HCT116 (cell line): Measurements from ENCODE around the gene HEXIM1. TPM values are rescaled to one million over a fixed set of nuclear protein-coding genes. Genes with fewer than 3 reads are reported as not detected.

Experiments
- ATAC-seq: fragments of 200-7000 bp; cut with Tn5 transposase; 2 replicates; pipeline ENCODE4 v1.9.1; 2020; ENCODE audit warnings: mild to moderate bottlenecking, moderate library complexity
- BruUV-seq: library from RNA; stranded (reverse); fragments of 400-500 nt; replicated peaks from 2 replicates; lab custom pipeline; 2021; lab: Mats Ljungman, UMichigan
- CTCF ChIA-PET: fragments of 300-600 bp; sonication (Branson Sonifier 250); formaldehyde crosslinking; loops from one replicate; lab custom pipeline; 2021; ENCODE audit warnings: antibody characterized with exemption; lab: Charles Lee
- POLR2A ChIA-PET: fragments of 300-600, 350-600 bp; sonication (Branson Sonifier 250); formaldehyde crosslinking; loops from one replicate; lab custom pipeline; 2021; ENCODE audit warnings: antibody characterized with exemption; lab: Charles Lee
- RAD21 ChIA-PET, 2 experiments: fragments of 300-600 bp; sonication (Branson Sonifier 250); formaldehyde crosslinking; loops; one replicate each; lab custom pipeline; 2023; ENCODE audit warnings: low total read pairs in 2 of 2; ENCODE audit not compliant: uncharacterized antibody in 2 of 2, unreplicated experiment in 2 of 2, low non-redundant PET in 1 of 2; lab: Charles Lee
- DNase-seq: peaks from one replicate; pipeline ENCODE4 v3.0.0-alpha.2; 2010; ENCODE audit warnings: low read depth, low spot score
- H2AFZ ChIP-seq: fragments of 200-600 bp; shearing (Covaris generic), sonication (generic); 2 replicates; pipeline ENCODE4 v1.6.1; 2017; ENCODE audit warnings: low read depth, mixed run types, mixed read lengths, antibody characterized with exemption, low read length; ENCODE audit not compliant: poor library complexity, severe bottlenecking
- H3K27ac ChIP-seq: 2 replicates; pipeline ENCODE4 v1.5.1; 2012; ENCODE audit warnings: low read depth, low read length
- H3K27me3 ChIP-seq: fragments of 200-600 bp; sonication (generic); 2 replicates; pipeline ENCODE4 v1.6.1; 2016; ENCODE audit warnings: mixed run types, low read length, mixed read lengths; ENCODE audit not compliant: insufficient read depth
- H3K36me3 ChIP-seq, 2 experiments: fragments of 200-500 bp in 1 of 2; fragments of 200-600 bp in 1 of 2; sonication (Bioruptor generic) in 1 of 2; sonication (generic) in 1 of 2; 2 replicates each; pipeline versions ENCODE4 v1.5.1 to v1.6.1; 2014 to 2016; ENCODE audit warnings: low read length in 2 of 2, inconsistent platforms in 1 of 2, mixed read lengths in 1 of 2, mixed run types in 1 of 2; ENCODE audit not compliant: insufficient read depth in 2 of 2, control insufficient read depth in 1 of 2
- H3K4me1 ChIP-seq, 2 experiments: fragments of 200-600 bp in 1 of 2; sonication (generic) in 1 of 2; 2 replicates each; pipeline versions ENCODE4 v1.5.1 to v1.6.1; 2012 to 2017; ENCODE audit warnings: low read length in 2 of 2, inconsistent platforms in 1 of 2, mild to moderate bottlenecking in 1 of 2, mixed read lengths in 1 of 2, mixed run types in 1 of 2, moderate library complexity in 1 of 2; ENCODE audit not compliant: insufficient read depth in 2 of 2, control insufficient read depth in 1 of 2
- H3K4me2 ChIP-seq: fragments of 200-600 bp; sonication (generic); 2 replicates; pipeline ENCODE4 v1.6.1; 2017; ENCODE audit warnings: mixed run types, low read length, mixed read lengths
- H3K4me3 ChIP-seq, 2 experiments: fragments of 200-600 bp in 1 of 2; sonication (generic) in 1 of 2; replicated peaks in 1 of 2; 2 replicates each; pipeline ENCODE4 v1.5.1; 2011 to 2016; ENCODE audit warnings: low read length in 2 of 2, control low read depth in 1 of 2, low read depth in 1 of 2, mild to moderate bottlenecking in 1 of 2, mixed read lengths in 1 of 2, mixed run types in 1 of 2
- H3K79me2 ChIP-seq: fragments of 200-600 bp; sonication (generic); 2 replicates; pipeline ENCODE4 v1.6.1; 2017; ENCODE audit warnings: mild to moderate bottlenecking, mixed run types, low read length, moderate library complexity, mixed read lengths; ENCODE audit not compliant: insufficient read depth
- H3K9ac ChIP-seq: fragments of 200-600 bp; sonication (generic); 2 replicates; pipeline ENCODE4 v1.6.1; 2016; ENCODE audit warnings: low read length, mixed read lengths
- H3K9me2 ChIP-seq: fragments of 200-600 bp; sonication (generic), shearing (Covaris generic); 2 replicates; pipeline ENCODE4 v1.6.1; 2017; ENCODE audit warnings: mixed run types, mild to moderate bottlenecking, moderate library complexity; ENCODE audit not compliant: insufficient read depth
- H3K9me3 ChIP-seq, 2 experiments: fragments of 200-500 bp in 1 of 2; fragments of 200-600 bp in 1 of 2; sonication (Bioruptor generic) in 1 of 2; sonication (generic) in 1 of 2; 2 replicates each; pipeline ENCODE4 v1.6.1; 2014 to 2017; ENCODE audit warnings: low read length in 2 of 2, mixed read lengths in 2 of 2, inconsistent platforms in 1 of 2, low read depth in 1 of 2, mild to moderate bottlenecking in 1 of 2, mixed run types in 1 of 2, moderate library complexity in 1 of 2; ENCODE audit not compliant: control insufficient read depth in 1 of 2, insufficient read depth in 1 of 2
- H4K20me1 ChIP-seq: fragments of 200-600 bp; sonication (generic), shearing (Covaris generic); 2 replicates; pipeline ENCODE4 v1.6.1; 2017; ENCODE audit warnings: mixed run types, mild to moderate bottlenecking, moderate library complexity; ENCODE audit not compliant: insufficient read depth
- ATF3 ChIP-seq: IDR thresholded peaks from 2 replicates; pipeline ENCODE4 v1.6.1; 2012
- CBX3 ChIP-seq: IDR thresholded peaks from 2 replicates; pipeline ENCODE4 v1.6.1; 2012; ENCODE audit warnings: low read depth
- CEBPB ChIP-seq: IDR thresholded peaks from 2 replicates; pipeline ENCODE4 v1.6.1; 2012; ENCODE audit warnings: low read depth
- EGR1 ChIP-seq: IDR thresholded peaks from 2 replicates; pipeline ENCODE4 v1.6.1; 2012; ENCODE audit warnings: low read depth
- ELF1 ChIP-seq: IDR thresholded peaks from 2 replicates; pipeline ENCODE4 v1.6.1; 2012; ENCODE audit warnings: low read depth, borderline replicate concordance
- EZH2 ChIP-seq: fragments of 200-600 bp; sonication (generic); IDR thresholded peaks from 2 replicates; pipeline ENCODE4 v1.6.1; 2017; ENCODE audit warnings: antibody characterized with exemption, mixed run types
- EZH2phosphoT487 ChIP-seq: fragments of 200-600 bp; IDR thresholded peaks from 2 replicates; pipeline ENCODE4 v1.6.1; 2018; ENCODE audit warnings: antibody characterized with exemption, borderline replicate concordance
- FOSL1 ChIP-seq: IDR thresholded peaks from 2 replicates; pipeline ENCODE4 v1.6.1; 2012; ENCODE audit warnings: low read depth
- REST ChIP-seq: IDR thresholded peaks from 2 replicates; pipeline ENCODE4 v1.6.1; 2012; ENCODE audit warnings: low read depth
- SIN3A ChIP-seq: IDR thresholded peaks from 2 replicates; pipeline ENCODE4 v1.6.1; 2012; ENCODE audit warnings: low read depth
- SP1 ChIP-seq: IDR thresholded peaks from 2 replicates; pipeline ENCODE4 v1.6.1; 2012; ENCODE audit warnings: low read depth
- SRF ChIP-seq: IDR thresholded peaks from 2 replicates; pipeline ENCODE4 v1.6.1; 2012; ENCODE audit warnings: low read depth
- YY1 ChIP-seq: IDR thresholded peaks from 2 replicates; pipeline ENCODE4 v1.6.1; 2011; ENCODE audit warnings: low read length, low read depth, moderate library complexity, mild to moderate bottlenecking; ENCODE audit not compliant: insufficient replicate concordance; ENCODE audit errors: extremely low read depth
- ZBTB33 ChIP-seq: IDR thresholded peaks from 2 replicates; pipeline ENCODE4 v1.6.1; 2011; ENCODE audit warnings: mild to moderate bottlenecking, low read length, moderate library complexity; ENCODE audit not compliant: insufficient replicate concordance; ENCODE audit errors: extremely low read depth
- ZFX ChIP-seq: fragments of 450-650 bp; IDR thresholded peaks from 2 replicates; pipeline ENCODE4 v1.6.1; 2017
- ZNF274 ChIP-seq: fragments of 200-500 bp; sonication (Bioruptor generic); IDR thresholded peaks from 2 replicates; pipeline ENCODE4 v1.6.1; 2014; ENCODE audit warnings: mild to moderate bottlenecking, low read depth, low read length, inconsistent platforms
- intact Hi-C: fragments of 100-400 bp; cut with micrococcal nuclease; formaldehyde crosslinking; loops from 2 replicates; pipeline ENCODE4 v1.10.0; 2022
- total RNA-seq: library from RNA; stranded (reverse); gene quantifications from one replicate; pipeline ENCODE4 v1.2.1, GENCODE V29; 2021; ENCODE audit not compliant: unreplicated experiment

HEXIM1 gene
- total RNA-seq, 1 experiment from 2014 or later = 58.0 TPM

GRCh38 chr17:45125509-45125908 lies 22.8 kb upstream of the HEXIM1 start:
- H4K20me1 ChIP-seq = no peaks in the 10 kb centered on the region
- H3K4me1 ChIP-seq = peaks cover 81 to 87% of the 10 kb centered on the region in 2 experiments
- H3K4me2 ChIP-seq = peak overlapping the region; percentile 94
- no peak for ATAC-seq
- H3K36me3 ChIP-seq = no peaks in the 10 kb centered on the region
- H3K79me2 ChIP-seq = peaks cover 74% of the 10 kb centered on the region
- ChIA-PET RAD21 (no interaction called here), POLR2A (interaction anchor here (0.6 to 1.5 kb wide), 2 partner anchors 23 to 35 kb away, joined by 3 to 4 read pairs; partner anchors contain the start of gene HEXIM1), CTCF (interaction anchor here (0.6 to 3.3 kb wide), 4 partner anchors 10 to 72 kb away, joined by 3 to 18 read pairs (median 4); partner anchors contain the start of genes ACBD4 and HEXIM1)
- TF ChIP-seq CBX3 = 0 out of 2 replicates have a peak, but pooled peaks have one; percentile 22
- no peak for TF ChIP-seq EZH2
- H3K9me3 ChIP-seq = no peaks in the 10 kb centered on the region
- intact Hi-C loops = no loop called here
- H3K4me3 ChIP-seq = no peak overlapping the region
- no peak overlapping the region for H2AFZ ChIP-seq
- H3K9ac ChIP-seq = no peak overlapping the region
- BruUV-seq = no TSS peak
- H3K27me3 ChIP-seq = no peaks in the 10 kb centered on the region
- H3K27ac ChIP-seq = peak overlapping the region; percentile 97
- no peaks in the 10 kb centered on the region for H3K9me2 ChIP-seq
- no peak for DNase-seq

GRCh38 chr17:45127207-45127547 lies 21.1 kb upstream of the HEXIM1 start:
- ATAC-seq (no peak), DNase-seq (no peak)
- ChIA-PET RAD21 (no interaction called here), CTCF (interaction anchor here (1.5 kb wide), 1 partner anchor 8 kb away, joined by 5 read pairs; the partner anchor contains the start of gene ACBD4), POLR2A (interaction anchor here (0.7 to 1.0 kb wide), 3 partner anchors 15 to 71 kb away, joined by 3 to 4 read pairs (median 3); partner anchors contain the start of gene HEXIM1)
- peak overlapping the region; percentile 100 for H3K4me2 ChIP-seq
- H3K4me1 ChIP-seq = peaks cover 86 to 93% of the 10 kb centered on the region in 2 experiments
- no peaks in the 10 kb centered on the region for H3K36me3 ChIP-seq
- H2AFZ ChIP-seq = no peak overlapping the region
- H4K20me1 ChIP-seq = no peaks in the 10 kb centered on the region
- intact Hi-C loops = no loop called here
- no peaks in the 10 kb centered on the region for H3K9me3 ChIP-seq
- peak overlapping the region; percentile 89 for H3K27ac ChIP-seq
- no peaks in the 10 kb centered on the region for H3K27me3 ChIP-seq
- H3K9me2 ChIP-seq = no peaks in the 10 kb centered on the region
- H3K4me3 ChIP-seq = peak overlapping the region in 1 of 2 experiments; percentile 47; a peak in 2 of 4 replicates
- peak overlapping the region; percentile 82 for H3K9ac ChIP-seq
- peaks cover 81% of the 10 kb centered on the region for H3K79me2 ChIP-seq
- BruUV-seq = no TSS peak
- TF ChIP-seq EZH2phosphoT487 (no peak), ZFX (no peak), SIN3A (no peak), ZBTB33 (no peak), ELF1 (no peak), EZH2 (no peak), ZNF274 (no peak), SRF (no peak), EGR1 (no peak), REST (no peak), CEBPB (no peak), ATF3 (no peak), YY1 (no peak), FOSL1 (no peak), SP1 (no peak)
